Renal cortical epithelial cell (primary cell): Measurements from ENCODE around the gene CTRB1. TPM values are rescaled to one million over a fixed set of nuclear protein-coding genes. Genes with fewer than 3 reads are reported as not detected.
"Not testable (repeated sequence)": the region's sequence is repeated elsewhere in the genome, so short reads cannot be mapped to it uniquely, and the experiment has no call there.

ENCODE experiments used
- DNase-seq: peaks from one replicate; pipeline ENCODE4 v3.0.0-alpha.2; 2011; ENCODE audit warnings: low read depth
- total RNA-seq: library from RNA; depleted of rRNA; stranded (reverse); fragments of >200 nt; gene quantifications from 2 replicates; pipeline ENCODE4 v1.2.3, GENCODE V29; 2014

CTRB1 gene
- total RNA-seq, 1 donor from 2014 or later, result not detected

DNA sequence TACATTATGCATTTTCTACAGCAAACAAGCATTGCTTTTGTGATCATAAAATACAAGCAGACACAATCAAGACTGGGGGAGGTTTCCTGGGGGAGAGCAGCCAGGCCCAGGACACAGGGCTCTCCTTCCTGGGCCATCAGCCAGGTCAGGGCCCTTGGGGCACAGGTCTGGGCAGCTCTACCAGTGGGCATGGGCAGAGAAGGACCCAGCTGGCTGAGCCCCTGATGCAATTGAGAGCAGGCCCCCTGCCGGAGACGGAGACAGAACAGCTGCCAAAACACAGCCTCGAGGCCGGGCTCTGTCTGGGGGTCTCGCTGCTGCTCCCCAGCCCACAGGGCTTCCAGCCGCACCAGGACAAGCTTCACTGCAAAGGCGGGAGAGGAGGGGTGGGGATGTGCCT is 21.8 kb downstream of the CTRB1 start:
- not testable (repeated sequence) for DNase-seq

DNA sequence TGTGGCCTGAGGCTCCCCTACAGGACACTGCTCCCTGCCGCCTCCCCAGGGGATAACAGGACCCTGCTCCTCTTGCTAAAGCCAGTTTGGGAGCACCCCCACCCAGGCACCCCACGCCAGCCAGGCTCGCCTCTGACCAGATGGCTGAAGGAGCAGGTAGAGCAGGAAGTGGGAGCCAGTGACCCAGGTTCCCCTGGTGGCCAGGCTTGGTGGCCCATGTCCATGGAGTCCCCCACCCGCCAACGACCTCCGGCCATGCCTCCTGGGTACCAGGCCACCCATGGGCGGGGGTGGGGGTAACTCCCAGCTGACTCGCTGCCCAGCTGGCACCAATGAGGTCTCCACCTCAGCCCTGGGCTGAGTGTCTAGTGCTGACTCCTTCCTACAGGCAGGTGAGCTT is 22.6 kb downstream of the CTRB1 start:
- DNase-seq, result no peak

DNA sequence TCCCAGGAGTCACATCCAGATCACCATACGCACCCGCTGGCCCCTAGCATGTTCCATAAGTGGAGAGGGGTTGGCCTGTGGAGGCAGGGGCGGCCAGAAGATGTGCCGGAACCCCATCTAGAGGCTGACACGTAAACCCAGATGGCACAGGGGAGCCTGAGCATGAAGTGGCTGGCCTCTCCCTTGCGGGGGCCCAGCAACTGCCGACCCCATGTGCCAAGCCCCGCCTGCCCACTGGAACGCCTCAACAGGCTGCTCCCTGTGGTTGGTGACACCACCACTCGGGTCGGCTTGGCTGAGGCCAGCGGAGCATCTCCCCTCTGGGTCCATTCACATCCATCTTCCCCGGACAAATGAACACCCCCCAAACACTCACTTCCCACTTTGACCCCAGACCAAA is 23.2 kb downstream of the CTRB1 start:
- no peak for DNase-seq

DNA sequence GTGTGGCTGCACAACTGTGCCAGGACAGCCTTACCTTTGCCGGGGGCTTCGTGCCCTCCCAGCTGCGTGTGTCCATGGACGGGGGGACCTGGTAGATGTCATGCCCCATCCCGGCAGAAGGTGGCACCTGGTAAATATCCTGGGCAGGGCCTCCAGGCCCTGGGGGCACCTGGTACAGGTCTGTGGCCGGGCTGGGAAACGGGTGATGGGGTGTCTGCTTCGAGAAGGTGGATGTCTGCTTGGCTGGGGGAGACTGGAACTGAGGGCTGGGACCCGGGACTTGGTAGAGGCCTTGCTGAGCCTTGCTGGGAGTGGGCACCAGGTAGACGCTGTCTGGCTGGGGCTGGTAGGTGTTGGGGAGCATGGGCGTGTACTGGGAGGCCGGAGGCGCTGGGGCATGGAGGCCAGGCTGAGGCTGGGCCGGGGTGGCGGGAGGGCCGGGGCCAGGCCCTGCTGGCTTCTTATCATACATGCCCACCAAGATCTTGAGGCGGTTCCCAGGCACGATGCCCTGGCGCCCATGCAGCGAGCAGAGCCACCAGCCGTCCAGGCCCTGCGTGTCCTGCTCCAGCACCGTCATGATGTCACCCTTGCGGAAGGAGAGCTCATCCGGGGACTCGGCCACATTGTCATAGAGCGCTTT is 23.8 kb downstream of the CTRB1 start:
- not testable (repeated sequence) for DNase-seq

DNA sequence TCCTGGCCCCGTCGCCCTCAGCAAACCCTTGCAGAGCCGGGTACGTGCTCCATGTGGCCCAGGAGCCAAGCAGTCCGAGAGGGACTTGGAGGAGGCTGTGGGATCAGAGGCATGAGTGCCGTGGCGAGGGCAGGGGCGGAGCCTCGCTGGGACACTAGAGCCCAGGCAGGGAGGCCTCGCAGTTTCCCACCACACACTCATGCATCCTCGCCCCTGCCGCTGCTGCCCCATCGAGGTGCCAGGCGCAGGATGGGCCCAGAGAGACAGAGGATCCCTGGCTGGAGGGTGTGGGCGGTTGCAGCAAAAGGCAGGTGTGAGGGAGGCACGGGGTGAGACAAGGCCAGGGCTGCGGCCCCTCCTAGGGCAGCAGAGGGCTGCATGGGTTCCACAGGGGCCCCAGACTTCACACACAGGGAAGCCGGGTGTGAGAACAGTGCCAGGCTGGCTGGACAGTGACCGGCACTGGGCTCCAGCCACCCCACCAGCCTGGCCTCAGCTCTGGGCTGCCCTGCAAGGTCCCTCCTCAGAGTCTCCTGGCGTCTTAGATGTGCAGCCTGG is 25.0 kb downstream of the CTRB1 start:
- no peak for DNase-seq

DNA sequence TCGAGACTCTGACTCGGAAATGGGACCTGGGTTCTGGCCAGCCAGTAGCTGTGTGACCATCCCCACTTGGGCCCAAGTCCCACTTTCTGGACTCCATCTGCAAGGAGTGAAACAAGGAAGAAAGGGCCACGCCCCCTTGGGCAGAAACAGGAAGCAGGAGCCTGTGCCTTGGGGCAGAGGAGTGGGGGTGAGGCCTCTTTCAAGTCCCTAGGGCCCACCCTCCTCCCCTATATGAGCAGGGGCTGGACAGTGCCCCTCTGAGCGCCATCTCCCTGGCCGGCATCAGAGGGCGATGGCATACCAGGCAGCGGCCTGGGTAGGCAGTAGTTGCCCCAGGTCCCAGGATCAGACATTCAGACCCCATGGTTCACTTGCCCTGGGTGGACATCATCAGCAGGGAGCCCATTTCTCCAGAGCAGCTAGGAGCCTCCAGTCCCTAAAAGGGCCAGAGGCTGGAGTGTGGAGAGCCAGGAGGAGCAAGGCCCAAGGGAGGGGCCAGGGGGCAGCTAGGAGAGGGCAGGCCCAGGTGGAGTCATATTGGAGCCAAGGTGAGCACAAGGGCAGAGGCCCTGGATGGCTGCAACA is 25.5 kb downstream of the CTRB1 start:
- no peak for DNase-seq

DNA sequence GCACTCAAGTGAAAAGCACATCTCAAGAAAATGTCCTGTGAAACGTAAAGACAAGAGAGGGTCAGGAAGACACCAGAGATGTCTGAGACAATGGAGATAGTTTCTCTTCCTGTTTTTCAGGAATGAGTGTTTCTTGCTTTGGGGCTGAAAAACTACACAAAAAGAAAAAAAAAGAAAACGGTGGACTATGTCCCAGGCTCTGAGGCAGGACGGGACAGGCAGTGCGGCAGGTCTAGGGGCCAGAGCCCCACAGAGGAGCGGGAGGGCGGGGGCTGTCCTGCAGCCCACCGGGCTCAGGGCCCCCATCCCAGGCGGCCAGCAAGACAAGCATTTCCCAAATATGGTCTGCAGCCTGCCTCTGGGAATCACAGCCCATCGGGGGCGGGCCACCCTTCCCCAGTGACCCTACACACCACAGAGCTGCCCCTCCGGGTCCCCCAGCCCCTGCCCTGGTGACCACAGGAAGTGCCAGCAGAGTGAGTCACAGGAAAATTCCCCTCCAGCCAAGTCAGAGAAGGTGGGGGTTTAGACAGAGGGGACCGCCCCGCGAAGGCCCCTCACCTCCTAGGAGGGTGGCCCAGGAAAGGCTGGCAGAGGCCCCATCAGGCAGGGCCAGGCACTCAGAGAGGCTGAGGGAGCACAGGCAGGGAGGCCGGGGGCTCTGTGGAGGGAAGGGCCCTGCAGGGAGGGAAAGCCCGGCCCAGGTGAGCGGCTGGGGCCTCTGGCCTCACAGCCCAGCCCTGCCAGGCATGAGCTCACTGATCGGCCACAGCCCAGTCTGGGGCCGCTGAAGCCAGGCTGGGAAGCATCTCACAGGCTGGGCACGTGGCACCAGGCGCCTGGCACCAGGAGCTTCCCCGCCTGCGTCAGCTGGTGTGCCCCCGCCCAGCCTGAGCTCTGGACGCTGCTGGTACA is 26.3 kb downstream of the CTRB1 start:
- peak; percentile 97 for DNase-seq

DNA sequence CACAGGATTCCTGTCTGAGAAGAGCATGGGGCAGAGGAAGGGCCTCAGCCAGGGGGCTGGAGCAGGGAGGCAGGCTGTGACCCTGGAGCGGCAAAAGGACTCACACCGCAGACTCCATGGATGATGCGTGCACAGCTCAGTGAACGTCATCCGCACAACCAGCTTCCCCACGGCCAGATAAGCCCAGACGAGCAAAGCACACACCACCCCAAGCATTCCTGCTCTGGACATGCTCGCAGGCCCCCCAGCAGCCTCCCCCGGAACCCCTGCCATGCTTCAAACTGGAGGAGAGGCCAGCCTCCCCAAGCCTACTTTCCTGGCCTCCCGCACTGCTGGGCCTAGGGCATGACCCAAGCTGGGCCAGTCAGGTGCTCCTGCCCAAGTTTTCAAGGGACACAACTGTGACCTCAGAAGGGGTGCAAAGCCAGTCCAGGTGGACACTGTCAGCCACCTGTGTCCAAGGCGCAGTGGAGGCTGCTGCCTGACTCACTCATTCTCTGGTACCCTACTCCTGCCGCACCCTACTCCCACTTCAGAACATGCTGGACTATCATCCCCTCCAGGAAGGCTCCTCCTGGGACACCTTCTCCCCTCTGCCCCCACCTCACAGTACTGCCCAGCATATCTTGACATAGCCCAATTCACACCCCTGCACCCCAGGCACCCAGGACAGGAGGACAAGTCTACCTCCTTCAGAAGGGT is 27.9 kb downstream of the CTRB1 start:
- DNase-seq, result no peak

DNA sequence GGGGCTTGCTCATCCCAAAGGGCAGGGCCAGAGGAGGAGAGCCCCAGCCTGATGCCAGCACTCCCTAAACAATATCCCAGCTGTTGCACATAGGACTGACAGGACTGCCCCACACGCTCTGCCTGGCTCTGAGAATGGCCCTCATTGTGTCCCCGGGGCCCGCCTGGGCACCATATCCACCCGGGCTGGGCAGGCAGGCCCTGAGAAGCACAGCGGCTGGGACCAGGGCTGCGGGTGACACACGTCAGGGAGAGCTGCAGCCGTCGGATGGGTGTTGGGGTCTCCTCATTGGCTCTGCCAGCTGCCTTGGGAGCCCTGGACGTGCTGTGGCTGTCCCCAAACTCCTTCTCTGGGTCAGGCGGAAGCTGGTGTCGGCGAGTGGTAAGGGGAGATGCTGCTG is 28.5 kb downstream of the CTRB1 start:
- no peak for DNase-seq

DNA sequence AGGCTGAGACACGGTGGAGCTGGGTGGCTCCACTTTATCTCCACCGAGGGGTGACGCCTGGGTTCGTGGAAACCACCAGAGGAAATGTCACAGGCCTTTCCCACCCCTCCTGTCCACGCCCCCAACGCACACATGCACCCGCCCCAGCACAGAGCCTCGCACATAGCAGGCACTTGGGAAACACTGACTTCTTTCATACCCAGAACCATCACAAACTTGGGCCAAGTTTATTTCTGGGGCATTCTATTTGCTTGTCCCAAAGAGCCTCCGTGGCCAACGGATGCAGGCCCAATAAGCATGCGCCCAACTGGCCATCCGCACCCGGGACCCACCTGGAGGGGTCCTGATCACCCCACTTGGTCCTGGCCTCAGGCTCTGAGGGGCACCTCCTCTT is 29.4 kb downstream of the CTRB1 start:
- DNase-seq, result no peak

DNA sequence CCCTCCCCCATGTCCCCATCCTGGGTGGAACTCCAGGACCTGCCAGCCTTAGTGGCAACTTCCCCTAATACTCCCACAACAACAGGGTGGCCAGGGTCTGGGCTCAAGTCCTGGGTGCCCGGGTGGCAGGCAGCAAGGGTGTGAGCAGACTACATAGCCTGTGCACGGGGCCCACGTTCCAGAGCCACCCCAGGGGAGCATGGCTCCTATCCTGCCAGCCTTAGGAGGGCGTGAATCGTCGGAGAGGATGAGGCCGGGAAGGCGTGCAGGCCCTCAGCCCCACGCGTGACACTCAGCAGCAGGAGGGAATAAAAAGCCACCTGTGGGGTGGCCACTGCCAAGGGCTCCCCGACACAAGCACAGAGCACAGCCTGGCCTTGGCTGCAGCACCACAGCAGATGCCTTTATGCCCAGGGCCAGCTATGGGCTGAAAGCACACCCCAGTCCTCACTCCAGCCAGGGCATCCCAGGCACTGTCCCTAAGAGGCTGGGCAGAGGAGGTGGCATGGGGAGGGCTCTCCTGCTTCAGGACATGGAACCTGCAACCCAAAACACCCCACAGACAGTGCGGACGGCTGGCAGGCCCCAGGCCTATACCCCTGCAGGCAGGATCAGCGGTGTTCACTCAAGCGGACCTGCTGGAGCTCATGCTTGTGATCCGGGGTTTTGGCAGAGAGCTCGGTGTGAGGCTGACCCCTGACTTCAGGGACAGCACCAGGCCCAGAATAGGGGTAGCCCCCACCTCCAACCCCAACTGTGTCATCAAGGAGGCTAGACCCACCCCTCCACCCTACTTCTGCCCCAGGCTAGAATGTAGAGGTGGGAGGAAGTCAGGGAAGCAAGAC is 30.0 kb downstream of the CTRB1 start:
- DNase-seq, result peak; percentile 41

DNA sequence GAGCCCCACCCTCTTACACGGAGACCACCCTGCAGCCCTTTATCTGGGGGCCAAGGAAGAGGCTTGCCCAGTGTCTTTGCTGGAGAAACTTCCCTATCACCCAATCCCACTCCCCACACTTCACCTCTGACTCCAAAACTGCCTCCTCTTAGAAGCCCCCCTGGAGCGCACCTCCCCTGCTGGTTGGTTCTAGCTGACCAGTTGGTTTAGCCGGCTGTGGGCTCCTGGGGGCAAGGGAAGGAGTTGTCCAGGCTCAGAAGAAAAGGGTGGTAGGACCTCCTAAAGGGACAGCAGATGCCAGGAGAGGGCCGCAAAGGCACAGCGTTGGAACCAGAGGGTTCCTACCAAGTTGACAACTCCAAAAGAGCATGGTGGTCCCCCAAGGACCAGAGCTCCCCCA is 30.7 kb downstream of the CTRB1 start:
- no peak for DNase-seq

DNA sequence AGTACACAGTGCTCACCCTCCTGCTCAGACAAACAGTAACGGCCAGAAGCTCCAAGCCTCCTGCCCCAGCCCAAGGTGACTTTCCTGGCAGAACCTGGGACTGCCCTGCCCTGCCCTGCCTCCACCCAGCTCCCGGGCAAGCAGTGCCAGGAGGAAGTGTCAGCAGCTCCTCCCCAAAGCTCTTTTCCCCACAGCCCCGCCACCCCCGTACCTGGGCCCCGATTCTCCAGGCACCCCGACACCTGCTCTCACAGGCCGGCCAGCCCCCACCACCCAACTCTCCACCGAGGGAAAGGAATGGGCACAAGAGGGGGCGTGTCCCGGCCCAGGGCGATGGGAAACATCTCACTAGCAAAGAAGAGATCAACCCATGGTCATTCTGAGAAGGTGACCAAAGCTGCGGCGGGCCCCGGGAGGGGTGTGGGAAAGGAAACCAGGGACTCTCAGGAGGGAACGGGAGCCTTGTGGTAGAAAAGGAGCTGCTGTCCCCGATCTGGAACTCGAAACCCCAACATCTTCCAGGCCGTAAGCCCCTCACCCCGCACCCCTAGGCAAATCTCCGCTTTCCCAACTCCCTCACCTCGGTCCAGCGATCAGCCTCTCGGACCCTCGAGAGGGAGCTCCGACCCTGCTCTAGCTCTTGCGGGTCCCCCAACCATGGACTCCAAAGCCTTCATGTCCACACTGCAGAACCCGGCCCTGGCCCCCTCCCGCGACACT is 31.5 kb downstream of the CTRB1 start:
- DNase-seq, result no peak

DNA sequence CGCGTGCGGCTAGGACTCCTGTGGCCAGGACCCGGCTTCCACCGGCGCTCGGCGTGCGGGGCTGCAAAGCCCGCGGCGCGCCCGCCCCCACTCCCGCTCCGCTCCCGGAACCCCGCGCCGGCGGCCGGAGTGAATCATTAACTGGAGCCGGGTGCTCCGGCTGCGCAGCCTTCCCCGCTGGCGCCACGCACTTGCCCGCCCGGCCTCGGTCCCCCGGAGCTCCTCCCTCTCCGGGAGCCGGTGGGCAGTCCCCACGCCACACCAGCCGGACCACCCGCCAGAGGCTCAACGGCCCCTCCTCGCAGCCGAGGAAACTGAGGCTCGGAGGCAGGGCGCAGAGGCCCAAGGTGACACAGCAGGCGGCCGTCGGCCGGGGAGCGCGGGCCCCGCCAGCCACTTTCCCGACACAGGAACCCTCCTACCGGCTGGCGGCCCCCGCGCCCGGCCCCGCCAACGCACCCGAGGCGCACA is 32.1 kb downstream of the CTRB1 start:
- DNase-seq, result no peak

DNA sequence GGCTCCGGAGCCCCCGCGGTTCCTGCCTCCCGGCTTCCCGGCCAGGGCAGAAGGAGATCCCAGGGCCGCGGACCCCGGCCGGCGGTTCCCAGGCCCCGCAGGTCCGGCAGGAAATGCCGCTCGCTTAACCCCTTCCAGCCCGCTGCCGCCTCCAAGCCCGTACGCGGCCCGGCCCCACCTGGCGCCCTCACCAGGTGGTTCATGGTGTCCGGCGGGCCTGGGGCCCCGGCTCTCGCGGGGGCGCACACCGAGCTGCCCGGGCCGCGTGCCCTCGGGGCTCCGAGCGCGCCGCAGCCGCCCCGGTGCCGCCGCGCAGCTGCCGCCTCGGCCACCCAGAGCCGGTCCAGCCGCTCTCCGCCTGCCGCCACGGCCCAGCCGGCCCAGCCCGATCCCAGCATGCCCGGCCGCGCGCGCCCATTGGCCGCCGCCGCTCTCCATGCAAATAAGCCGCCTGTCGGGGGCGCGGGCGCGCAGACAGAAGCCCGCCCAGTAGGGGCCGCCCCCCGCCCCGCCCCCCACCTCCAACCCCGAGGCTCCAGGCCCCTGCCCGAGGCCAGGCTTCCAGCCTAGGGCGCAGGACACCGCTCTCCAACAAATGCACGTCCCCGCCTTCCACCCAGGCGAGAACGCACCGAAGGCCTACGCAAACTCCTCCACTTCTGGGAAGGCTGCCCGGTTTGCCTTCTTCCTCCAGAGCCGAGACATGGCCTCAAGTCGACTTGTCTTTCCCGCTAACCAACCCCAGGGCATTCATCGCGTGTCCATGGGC is 32.7 kb downstream of the CTRB1 start, which contains the start of gene BCAR1:
BCAR1 (minus strand) TSS at position 345 of the 769 bp plus-strand sequence; CDS start at position 203, 142 bp downstream.
- DNase-seq, result peak; percentile 61

DNA sequence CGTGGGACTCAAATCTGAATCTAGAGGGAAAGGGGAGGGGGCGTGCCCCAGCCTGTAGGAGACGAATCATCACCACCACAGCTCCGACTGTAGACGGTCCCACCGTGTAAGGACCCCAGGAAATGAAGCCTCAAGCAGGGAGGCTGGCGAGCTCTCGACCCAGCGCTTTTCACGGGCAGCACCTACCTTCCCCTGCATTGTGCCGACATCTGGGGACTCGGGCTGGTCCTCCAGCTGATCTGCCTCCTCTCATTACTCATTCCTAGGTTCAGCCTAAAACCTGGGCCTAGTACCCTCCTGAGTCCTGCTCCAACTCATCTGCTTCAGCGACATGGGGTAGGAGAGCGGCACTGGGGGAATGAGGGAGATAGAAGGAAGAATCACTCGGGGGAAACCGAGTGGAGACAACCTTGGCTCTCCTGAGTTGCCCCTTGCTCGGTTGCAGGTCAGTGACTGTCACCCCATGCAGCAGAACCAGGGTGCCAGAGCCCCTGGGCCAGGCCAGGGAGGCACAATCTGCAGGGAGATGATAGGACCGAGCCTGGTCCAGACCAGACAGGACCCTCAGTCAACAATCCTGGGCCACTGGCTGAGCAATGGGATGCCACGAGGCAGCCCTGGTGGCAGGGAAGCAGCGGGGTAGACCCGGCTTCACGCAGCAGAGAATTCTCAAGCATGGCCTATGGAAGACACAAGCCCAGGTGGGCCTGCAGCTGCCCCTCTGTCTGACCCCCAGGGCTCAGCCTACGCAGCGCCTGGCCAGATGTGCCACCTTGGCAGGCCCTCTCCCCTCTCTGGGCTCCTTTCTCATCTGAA is 33.5 kb downstream of the CTRB1 start:
- DNase-seq, result no peak

DNA sequence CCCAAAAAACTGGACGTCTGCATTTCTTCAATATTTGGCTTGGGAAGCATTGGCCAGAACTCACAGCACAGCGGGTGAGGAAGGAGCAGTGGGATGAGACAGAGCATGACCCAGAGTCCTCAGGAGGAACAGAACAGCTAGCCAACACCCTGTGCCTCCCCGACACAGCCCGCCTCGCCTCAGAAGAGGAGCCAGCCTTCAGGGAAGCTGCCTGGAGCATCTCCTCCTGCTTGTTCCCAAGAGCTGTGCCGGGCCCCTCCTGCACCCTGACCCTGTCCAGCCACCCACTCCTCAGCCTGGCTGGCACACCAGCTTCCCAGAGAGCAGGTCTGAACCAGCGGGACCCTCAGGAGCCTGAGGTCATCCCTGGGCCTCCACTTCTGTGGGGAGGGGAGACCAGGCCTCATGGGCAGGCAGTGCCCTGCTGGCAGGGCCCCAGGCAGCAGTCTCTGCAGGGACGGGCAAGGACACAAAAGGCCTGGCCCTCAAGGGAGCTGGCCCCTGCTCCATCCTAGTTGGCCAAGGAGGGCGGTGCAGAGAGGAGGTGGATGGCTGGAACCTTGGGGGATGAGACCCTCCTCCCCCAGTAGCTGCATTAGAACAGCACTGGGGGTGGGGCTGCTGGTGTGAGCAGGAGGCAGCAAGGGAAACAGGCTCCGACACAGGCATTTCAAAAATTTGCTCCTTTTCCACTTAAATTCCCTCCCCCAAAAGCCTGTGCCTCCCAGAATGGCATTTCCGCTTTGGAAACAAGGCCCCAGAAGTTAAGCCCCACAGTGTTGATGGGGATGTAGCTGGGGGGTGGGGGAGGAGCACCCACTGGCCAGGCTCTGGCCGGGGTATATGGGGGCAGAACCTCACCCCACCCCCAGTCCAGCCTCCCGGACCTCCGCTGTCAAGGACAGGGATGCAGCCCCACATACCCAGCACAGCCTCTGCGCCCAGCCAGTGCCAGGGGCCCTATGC is 34.4 kb downstream of the CTRB1 start:
- no peak for DNase-seq
